Measurements from ENCODE around the gene MBOAT2. TPM values are rescaled to one million over a fixed set of nuclear protein-coding genes. Genes with fewer than 3 reads are reported as not detected.

MBOAT2 gene
- total and polyA plus RNA-seq, 2 of the 13 experiments (the other 11 are each of a cell fraction or from before 2014, with no cell fraction given) = 0.11 to 0.36 TPM

DNA sequence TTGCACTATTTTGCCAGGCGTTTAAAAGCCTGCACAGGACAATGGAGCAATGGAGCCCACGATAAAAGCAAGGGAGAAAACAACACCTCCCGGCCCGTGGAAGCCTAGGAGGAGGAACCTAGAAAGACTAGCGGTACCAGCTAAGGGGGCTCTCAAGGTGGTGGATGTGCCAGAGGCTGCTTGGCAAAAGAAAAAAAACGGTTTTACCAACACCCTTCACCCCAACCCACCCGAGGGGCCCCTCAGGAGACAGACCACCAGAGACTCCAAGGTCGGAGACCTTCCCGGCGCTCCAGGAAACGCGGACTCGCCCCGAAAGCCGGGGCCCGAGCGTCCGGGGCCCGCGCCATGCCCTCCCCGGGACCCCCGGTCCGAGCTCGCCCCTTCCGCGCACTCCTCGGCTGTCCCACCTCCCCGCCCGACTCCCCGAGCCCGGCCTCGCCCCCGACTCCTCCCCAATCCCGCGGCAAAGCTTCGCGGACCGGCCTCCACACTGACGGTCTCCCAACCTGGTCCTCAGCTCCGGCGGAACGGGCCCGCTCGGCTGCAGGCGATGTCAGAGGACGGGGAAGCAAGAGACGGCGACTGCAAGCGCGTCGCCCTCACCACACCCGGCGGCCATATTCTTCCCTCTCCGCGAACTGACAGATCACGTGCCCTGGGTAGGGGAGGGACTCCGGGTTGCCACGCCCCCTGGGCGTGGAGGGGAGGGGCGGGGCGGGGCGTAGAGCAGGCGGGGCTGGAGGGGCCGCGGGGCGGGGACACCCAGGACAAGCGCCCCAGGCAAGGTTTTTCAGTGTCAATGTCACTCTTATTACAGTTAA, 166.3 kb downstream of the MBOAT2 start, which contains the start of gene KIDINS220 (continued):
- TF ChIP-seq, protein P1, sequence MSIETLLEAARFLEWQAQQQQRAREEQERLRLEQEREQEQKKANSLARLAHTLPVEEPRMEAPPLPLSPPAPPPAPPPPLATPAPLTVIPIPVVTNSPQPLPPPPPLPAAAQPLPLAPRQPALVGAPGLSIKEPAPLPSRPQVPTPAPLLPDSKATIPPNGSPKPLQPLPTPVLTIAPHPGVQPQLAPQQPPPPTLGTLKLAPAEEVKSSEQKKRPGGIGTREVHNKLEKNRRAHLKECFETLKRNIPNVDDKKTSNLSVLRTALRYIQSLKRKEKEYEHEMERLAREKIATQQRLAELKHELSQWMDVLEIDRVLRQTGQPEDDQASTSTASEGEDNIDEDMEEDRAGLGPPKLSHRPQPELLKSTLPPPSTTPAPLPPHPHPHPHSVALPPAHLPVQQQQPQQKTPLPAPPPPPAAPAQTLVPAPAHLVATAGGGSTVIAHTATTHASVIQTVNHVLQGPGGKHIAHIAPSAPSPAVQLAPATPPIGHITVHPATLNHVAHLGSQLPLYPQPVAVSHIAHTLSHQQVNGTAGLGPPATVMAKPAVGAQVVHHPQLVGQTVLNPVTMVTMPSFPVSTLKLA (IDR thresholded peaks at IDR 0.05) = peak; percentile 41
- TF ChIP-seq ZNF367 (CRISPR knock-in tag; IDR thresholded peaks at IDR 0.05; ENCODE audit: borderline replicate concordance) = no peak
- peak; percentile 71; the same call in 1 of the 2 replicates for TF ChIP-seq ZNF891 (CRISPR knock-in tag; IDR thresholded peaks at IDR 0.05)
- TF ChIP-seq, protein P2, sequence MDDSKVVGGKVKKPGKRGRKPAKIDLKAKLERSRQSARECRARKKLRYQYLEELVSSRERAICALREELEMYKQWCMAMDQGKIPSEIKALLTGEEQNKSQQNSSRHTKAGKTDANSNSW (CRISPR knock-in tag; IDR thresholded peaks at IDR 0.05; ENCODE audit: borderline replicate concordance) = no peak
- TF ChIP-seq, protein P3, sequence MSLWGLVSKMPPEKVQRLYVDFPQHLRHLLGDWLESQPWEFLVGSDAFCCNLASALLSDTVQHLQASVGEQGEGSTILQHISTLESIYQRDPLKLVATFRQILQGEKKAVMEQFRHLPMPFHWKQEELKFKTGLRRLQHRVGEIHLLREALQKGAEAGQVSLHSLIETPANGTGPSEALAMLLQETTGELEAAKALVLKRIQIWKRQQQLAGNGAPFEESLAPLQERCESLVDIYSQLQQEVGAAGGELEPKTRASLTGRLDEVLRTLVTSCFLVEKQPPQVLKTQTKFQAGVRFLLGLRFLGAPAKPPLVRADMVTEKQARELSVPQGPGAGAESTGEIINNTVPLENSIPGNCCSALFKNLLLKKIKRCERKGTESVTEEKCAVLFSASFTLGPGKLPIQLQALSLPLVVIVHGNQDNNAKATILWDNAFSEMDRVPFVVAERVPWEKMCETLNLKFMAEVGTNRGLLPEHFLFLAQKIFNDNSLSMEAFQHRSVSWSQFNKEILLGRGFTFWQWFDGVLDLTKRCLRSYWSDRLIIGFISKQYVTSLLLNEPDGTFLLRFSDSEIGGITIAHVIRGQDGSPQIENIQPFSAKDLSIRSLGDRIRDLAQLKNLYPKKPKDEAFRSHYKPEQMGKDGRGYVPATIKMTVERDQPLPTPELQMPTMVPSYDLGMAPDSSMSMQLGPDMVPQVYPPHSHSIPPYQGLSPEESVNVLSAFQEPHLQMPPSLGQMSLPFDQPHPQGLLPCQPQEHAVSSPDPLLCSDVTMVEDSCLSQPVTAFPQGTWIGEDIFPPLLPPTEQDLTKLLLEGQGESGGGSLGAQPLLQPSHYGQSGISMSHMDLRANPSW (CRISPR knock-in tag; IDR thresholded peaks at IDR 0.05; ENCODE audit: borderline replicate concordance) = no peak
- no peak for TF ChIP-seq ZNF260 (CRISPR knock-in tag; IDR thresholded peaks at IDR 0.05; ENCODE audit: borderline replicate concordance, low read depth)
- TF ChIP-seq MATR3 (CRISPR knock-in tag; IDR thresholded peaks at IDR 0.05) = no peak
- no peak for TF ChIP-seq SP2 (CRISPR knock-in tag; IDR thresholded peaks at IDR 0.05)
- TF ChIP-seq ZC3H4 (CRISPR knock-in tag; IDR thresholded peaks at IDR 0.05; ENCODE audit: borderline replicate concordance) = no peak
- TF ChIP-seq FOXO1 (CRISPR knock-in tag; IDR thresholded peaks at IDR 0.05) = peak; percentile 69
- TF ChIP-seq CHCHD3 (CRISPR knock-in tag; IDR thresholded peaks at IDR 0.05) = no peak
- TF ChIP-seq ZNF253 (CRISPR knock-in tag; IDR thresholded peaks at IDR 0.05; ENCODE audit: borderline replicate concordance) = no peak
- TF ChIP-seq PAF1 (CRISPR knock-in tag; IDR thresholded peaks at IDR 0.05) = no peak
- TF ChIP-seq SALL1 (CRISPR knock-in tag; IDR thresholded peaks at IDR 0.05) = peak; percentile 84
- TF ChIP-seq, protein P4, sequence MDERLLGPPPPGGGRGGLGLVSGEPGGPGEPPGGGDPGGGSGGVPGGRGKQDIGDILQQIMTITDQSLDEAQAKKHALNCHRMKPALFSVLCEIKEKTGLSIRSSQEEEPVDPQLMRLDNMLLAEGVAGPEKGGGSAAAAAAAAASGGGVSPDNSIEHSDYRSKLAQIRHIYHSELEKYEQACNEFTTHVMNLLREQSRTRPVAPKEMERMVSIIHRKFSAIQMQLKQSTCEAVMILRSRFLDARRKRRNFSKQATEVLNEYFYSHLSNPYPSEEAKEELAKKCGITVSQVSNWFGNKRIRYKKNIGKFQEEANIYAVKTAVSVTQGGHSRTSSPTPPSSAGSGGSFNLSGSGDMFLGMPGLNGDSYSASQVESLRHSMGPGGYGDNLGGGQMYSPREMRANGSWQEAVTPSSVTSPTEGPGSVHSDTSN (CRISPR knock-in tag; IDR thresholded peaks at IDR 0.05) = no peak; the same call in 1 of the 2 replicates
- TF ChIP-seq, protein P5, sequence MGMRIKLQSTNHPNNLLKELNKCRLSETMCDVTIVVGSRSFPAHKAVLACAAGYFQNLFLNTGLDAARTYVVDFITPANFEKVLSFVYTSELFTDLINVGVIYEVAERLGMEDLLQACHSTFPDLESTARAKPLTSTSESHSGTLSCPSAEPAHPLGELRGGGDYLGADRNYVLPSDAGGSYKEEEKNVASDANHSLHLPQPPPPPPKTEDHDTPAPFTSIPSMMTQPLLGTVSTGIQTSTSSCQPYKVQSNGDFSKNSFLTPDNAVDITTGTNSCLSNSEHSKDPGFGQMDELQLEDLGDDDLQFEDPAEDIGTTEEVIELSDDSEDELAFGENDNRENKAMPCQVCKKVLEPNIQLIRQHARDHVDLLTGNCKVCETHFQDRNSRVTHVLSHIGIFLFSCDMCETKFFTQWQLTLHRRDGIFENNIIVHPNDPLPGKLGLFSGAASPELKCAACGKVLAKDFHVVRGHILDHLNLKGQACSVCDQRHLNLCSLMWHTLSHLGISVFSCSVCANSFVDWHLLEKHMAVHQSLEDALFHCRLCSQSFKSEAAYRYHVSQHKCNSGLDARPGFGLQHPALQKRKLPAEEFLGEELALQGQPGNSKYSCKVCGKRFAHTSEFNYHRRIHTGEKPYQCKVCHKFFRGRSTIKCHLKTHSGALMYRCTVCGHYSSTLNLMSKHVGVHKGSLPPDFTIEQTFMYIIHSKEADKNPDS (CRISPR knock-in tag; IDR thresholded peaks at IDR 0.05) = no peak
- TF ChIP-seq, protein P6, sequence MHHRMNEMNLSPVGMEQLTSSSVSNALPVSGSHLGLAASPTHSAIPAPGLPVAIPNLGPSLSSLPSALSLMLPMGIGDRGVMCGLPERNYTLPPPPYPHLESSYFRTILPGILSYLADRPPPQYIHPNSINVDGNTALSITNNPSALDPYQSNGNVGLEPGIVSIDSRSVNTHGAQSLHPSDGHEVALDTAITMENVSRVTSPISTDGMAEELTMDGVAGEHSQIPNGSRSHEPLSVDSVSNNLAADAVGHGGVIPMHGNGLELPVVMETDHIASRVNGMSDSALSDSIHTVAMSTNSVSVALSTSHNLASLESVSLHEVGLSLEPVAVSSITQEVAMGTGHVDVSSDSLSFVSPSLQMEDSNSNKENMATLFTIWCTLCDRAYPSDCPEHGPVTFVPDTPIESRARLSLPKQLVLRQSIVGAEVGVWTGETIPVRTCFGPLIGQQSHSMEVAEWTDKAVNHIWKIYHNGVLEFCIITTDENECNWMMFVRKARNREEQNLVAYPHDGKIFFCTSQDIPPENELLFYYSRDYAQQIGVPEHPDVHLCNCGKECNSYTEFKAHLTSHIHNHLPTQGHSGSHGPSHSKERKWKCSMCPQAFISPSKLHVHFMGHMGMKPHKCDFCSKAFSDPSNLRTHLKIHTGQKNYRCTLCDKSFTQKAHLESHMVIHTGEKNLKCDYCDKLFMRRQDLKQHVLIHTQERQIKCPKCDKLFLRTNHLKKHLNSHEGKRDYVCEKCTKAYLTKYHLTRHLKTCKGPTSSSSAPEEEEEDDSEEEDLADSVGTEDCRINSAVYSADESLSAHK (CRISPR knock-in tag; IDR thresholded peaks at IDR 0.05; ENCODE audit: borderline replicate concordance) = no peak
- TF ChIP-seq ZNF619 (CRISPR knock-in tag; IDR thresholded peaks at IDR 0.05) = peak; percentile 73; the same call in 1 of the 2 replicates
- TF ChIP-seq ZNF530 (CRISPR knock-in tag; IDR thresholded peaks at IDR 0.05; ENCODE audit: low read depth) = no peak

Data from HepG2 (cell line).